Measurements from ENCODE around the gene PRTN3.
A peak's percentile ranks its signal among the peaks of the same experiment; 100 is the strongest.

PRTN3 gene

GRCh38 chr19:840519-841206 is at the start of gene PRTN3:
PRTN3 (plus strand) TSS chr19:840999; CDS start chr19:841009, 10 bp downstream.
- no peak for DNase-seq (ENCODE audit: low spot score)

- no peak for DNase-seq (ENCODE audit: low spot score)
Measured at GRCh38 chr19:791007-791566, 49.7 kb upstream of the PRTN3 start.

GRCh38 chr19:791567-792305 is 49.1 kb upstream of the PRTN3 start:
- no peak for DNase-seq (ENCODE audit: low spot score)

GRCh38 chr19:792306-792885 is 48.4 kb upstream of the PRTN3 start:
- no peak for DNase-seq (ENCODE audit: low spot score)

GRCh38 chr19:793806-794205 is 47.0 kb upstream of the PRTN3 start:
- DNase-seq (ENCODE audit: low spot score) = no peak

GRCh38 chr19:795073-795611 is 45.7 kb upstream of the PRTN3 start:
- no peak for DNase-seq (ENCODE audit: low spot score)

GRCh38 chr19:795691-796581 is 44.9 kb upstream of the PRTN3 start:
- DNase-seq (ENCODE audit: low spot score) = no peak

GRCh38 chr19:796692-797527 is 43.9 kb upstream of the PRTN3 start, which contains the start of gene PTBP1:
PTBP1 (plus strand) TSS chr19:797452; CDS start chr19:797498, 46 bp downstream.
- peak; percentile 99 for DNase-seq (ENCODE audit: low spot score)

GRCh38 chr19:797528-798414 is 43.0 kb upstream of the PRTN3 start:
- DNase-seq (ENCODE audit: low spot score) = peak; percentile 98

GRCh38 chr19:798415-799075 is 42.3 kb upstream of the PRTN3 start:
- DNase-seq (ENCODE audit: low spot score) = peak; percentile 85

GRCh38 chr19:799076-799881 is 41.5 kb upstream of the PRTN3 start:
- peak; percentile 63 for DNase-seq (ENCODE audit: low spot score)

- peak; percentile 66 for DNase-seq (ENCODE audit: low spot score)
Measured at GRCh38 chr19:800360-801029, 40.3 kb upstream of the PRTN3 start.

- no peak for DNase-seq (ENCODE audit: low spot score)
Measured at GRCh38 chr19:801030-801860, 39.6 kb upstream of the PRTN3 start.

GRCh38 chr19:801861-802497 is 38.8 kb upstream of the PRTN3 start:
- peak; percentile 32 for DNase-seq (ENCODE audit: low spot score)

GRCh38 chr19:802498-803098 is 38.2 kb upstream of the PRTN3 start:
- DNase-seq (ENCODE audit: low spot score) = peak; percentile 56

Data from HuH-7.5 (cell line).